Epidermal melanocyte (primary cell): ENCODE results near the gene CD44.
"Not testable (repeated sequence)": the region's sequence is repeated elsewhere in the genome, so short reads cannot be mapped to it uniquely, and the experiment has no call there.

Source experiments
- DNase-seq: peaks from one replicate; pipeline ENCODE4 v3.0.0; 2011; ENCODE audit warnings: low spot score; ENCODE audit not compliant: insufficient read length

Gene CD44

DNA sequence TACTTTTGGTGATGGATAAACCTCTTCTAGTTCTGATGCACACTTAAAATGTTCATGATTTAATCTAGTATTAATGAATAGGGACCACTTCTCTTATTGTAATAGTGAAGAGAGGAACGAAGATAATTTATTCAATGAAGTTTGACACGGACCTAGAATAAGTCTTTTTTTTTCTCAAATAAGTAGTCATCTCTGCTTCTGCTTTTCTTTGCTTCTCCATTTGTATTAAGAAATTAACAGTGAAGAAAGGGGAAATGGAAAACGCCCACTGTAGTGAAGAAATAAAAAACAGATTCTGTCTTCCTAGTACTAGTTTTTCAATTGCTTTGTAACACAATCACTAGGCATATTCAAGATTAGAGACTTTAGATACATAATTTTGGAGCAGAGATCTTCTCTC, 73.0 kb downstream of the CD44 start:
- no peak for DNase-seq

DNA sequence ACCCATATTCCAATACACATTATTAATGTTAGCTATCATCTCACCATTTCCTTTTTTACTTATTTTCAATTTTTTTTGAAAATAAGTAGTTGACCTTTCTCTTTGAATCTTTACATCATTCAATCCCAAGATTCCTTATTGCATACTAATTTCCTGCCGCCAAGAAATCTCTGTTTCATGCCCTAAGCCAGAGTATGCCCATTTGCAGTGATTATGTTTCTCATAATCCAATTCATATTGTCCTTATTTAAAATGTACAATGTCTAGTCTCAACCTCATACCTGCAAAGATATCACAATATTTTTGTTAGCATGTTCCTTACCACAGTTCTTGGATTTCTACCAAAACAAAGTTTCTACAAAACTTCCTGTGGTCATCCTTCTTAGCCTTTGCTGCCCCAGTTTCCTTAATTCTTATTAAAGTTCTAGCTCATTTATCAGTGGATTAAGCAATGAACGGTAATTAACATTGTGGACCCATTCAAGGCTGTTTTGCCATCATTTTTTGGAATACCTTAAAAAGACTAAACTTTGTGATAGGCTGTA, 75.3 kb downstream of the CD44 start:
- no peak for DNase-seq

DNA sequence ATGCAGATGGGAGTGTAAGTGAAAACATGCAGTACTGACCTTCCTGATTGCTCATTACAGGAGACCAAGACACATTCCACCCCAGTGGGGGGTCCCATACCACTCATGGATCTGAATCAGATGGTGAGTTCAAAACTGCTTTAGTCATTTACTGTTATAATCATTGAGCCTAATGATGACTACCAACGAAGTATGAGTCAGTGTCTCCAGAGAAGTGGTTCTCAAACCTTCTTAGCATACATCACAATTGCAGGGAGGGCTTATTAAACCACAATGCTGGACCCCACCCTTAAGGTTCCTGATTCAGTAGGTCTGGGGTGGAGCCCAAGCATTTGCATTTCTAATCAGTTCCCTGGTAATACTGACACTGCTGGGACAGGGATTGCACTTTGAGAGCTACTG, 75.8 kb downstream of the CD44 start:
- DNase-seq, result no peak

DNA sequence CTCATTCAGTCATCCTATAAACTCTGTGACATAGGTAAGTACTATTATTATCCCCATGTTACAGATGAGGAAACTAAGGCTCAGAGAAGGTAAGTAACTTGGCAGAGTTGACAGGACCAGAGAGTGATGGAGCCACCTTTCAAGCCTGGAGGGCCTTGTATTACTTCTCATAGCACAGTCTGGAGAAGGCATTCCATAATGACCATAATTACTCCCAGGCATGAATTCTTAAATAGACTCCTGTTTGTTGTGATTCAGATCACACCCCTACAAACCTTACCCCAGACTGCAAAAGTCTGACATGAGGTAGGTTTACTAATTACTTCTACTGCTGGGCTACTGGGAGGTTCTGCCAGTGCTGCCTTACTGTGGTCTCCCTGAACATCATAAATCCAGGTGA, 77.0 kb downstream of the CD44 start:
- no peak for DNase-seq

DNA sequence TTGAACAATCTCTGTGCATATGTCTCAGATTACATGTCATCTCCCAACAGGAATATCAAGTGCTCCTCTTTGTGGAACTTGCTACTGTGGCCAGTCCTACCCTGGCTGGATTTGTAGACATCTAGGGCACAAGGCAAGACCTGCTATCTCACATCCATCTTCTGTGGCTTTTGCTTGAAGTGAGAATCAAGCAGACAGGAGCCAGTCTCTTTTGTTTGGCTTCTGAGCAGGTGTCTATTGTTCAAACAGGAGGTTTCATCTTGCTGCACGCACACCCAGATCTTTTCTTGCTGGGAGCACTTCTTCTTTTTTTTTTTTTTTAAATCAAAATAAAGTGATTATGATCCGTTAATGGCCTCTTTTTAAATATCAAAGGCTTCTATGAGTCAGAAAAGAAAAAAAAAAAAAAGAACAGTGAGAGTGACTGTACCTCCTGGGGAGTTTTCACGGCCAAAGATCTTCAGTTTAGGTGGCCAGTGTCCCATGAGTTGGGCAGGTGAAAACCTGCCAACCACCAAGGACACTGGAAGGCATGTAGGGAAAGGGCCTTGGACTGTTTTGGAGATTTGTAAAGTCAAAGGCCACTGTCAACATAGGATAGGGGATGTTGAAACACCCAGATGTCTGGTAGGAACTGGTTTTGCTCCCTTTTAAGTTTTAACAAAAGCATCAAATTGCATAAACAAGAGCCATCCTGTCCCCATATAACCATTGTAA, 78.1 kb downstream of the CD44 start:
- DNase-seq, result no peak

DNA sequence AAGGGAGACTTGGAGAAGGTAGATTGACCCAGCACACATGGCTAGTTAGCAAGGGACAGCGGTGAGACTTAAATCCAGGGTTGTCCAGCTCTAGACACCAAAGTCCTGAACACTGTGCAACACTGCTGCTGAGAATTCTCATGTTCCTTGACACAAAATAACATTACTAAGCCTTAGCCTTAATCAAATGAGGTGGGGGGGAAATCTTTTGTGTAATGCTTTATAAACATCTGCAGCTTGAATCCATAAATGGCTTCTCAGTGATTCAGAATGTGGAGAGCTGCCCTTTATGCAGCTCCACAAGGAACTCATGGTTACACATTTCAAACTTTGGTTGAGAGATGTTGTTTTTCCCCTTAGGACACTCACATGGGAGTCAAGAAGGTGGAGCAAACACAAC, 80.0 kb downstream of the CD44 start:
- no peak for DNase-seq

DNA sequence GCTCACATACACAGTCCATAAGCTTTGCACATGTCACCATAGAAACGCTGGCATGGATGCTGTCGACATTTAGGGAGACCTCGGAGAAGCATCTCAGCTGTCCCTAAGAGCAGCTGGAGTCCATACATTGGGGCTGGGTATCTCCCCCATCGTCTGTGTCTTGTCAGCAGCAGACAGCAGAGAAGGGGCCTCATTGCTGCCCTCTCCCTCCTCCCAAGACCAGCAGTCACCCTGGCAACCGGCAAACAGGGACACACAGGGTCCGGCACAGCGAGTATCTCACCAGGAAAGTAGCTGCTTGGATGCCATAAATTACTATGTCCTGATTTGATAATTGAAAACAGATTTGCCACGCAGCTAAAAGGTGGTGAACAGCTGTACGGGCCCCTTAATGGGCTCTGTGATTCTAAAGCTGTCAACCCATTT, 84.4 kb downstream of the CD44 start:
- DNase-seq, result no peak

DNA sequence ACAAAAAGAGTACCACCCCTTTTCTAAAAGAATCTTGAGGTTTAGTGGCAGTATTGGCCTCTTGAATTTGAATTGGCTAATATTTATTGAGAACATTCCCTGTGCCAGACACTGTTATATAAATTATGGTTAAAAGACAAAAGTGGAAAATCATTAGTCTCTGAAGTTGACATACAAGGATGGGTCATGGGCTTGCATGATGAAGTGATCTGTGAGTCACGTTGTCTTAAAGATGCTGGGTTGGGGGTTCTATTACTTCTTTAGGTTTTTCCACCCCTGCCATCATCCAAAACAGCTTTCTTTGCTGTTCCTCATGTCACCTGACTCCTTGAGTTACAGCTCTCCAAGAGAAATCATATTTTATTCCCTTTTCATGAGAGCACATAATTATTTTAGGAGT, 85.0 kb downstream of the CD44 start:
- DNase-seq, result no peak

DNA sequence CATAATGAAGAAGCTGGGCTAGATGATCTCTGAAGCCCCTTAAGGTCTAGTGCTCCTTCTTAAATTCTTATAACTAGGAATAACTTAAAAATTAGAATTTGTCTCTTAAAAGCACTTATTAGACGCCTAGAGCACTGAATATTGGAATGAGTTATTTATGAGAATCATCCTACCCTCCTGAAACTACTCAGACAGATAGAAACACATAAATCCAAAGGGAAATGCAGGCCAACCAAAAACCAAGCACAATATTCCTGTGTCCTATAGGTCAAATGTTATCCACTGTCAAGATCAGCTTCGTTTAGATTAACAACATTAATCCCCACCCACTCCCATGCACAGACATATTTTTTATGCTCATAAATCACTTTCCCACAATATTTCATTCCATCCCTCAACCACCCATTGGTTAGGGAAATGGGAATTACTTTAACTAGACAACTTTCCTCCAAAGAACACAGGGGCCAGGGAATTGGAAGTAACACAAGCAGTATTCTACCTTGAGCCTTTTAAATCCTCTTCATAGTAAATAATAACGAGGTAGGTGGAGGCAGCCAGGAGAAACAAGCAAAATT, 87.1 kb downstream of the CD44 start:
- no peak for DNase-seq

DNA sequence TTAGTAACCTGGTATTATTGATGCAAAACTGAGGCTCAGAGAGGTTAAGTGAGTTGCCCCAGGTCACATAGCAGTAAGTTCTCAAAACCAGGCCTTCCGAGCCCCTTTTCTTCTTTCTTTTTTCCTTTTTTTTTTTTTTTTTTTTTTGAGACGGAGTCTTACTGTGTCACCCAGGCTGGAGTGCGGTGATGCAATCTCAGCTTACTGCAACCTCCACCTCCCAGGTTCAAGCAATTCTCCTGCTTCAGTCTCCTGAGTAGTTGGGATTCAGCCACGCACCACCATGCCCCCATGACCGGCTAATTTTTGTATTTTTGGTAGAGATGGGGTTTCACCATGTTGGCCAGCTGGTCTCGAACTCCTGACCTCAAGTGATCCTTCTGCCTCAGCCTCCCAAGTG, 87.8 kb downstream of the CD44 start:
- not testable (repeated sequence) for DNase-seq

DNA sequence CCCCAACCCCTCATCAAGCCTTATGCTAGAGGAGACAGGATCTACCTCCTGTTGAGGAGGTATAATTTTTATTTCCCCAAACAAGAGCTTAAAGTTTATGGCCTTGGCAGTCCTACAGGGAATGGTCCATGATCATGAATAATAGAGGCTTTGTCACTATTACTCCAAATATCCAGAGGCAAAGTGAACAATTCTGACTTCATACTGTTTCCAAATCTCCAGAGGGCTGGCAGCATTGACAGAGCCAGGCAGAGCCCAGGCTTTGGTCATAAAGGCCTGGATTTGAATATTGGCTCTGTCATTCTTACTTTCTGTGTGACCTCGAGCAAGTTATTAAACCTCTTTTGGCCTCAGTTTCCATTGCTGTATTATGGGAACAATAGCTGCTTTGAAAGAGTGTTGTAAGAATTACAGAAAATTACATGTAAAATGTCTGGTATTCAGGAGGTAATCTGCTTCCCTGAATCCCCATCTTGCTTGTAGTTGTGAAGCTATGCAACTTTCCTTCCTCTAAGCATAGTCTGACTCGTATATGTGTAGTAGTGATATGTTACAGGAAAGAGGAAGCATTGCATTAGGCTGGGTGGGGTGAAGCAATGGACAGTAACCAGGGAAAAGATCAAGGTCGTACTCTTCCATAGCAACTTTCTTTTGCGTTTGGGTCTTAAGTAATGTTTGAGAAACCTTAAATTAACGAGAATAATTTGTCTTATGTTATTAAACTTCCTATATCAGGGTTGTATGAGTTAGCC, 88.8 kb downstream of the CD44 start:
- no peak for DNase-seq

DNA sequence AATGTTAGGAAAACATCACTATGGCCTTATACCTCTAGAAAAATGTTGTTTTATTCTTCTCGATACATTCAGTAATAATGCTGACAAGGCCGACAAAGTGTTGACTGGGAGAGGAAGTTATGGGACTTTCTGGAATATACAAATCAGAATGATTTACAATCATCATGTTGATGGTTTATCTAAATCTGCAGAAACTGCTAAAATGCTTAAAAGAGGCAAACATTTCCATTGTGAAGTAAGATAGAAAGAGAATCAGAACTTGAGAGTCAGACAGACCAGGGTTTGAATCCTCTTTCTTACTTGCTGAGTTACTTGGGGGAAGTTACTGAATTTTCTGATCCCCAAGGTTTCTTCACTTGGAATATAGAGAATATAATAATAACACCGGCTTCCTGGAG, 89.4 kb downstream of the CD44 start:
- no peak for DNase-seq

DNA sequence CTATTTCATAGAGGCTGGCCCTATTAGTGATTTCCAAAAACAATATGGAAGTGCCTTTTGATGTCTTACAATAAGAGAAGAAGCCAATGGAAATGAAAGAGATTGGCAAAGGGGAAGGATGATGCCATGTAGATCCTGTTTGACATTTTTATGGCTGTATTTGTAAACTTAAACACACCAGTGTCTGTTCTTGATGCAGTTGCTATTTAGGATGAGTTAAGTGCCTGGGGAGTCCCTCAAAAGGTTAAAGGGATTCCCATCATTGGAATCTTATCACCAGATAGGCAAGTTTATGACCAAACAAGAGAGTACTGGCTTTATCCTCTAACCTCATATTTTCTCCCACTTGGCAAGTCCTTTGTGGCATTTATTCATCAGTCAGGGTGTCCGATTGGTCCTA, 91.4 kb downstream of the CD44 start:
- DNase-seq, result no peak

DNA sequence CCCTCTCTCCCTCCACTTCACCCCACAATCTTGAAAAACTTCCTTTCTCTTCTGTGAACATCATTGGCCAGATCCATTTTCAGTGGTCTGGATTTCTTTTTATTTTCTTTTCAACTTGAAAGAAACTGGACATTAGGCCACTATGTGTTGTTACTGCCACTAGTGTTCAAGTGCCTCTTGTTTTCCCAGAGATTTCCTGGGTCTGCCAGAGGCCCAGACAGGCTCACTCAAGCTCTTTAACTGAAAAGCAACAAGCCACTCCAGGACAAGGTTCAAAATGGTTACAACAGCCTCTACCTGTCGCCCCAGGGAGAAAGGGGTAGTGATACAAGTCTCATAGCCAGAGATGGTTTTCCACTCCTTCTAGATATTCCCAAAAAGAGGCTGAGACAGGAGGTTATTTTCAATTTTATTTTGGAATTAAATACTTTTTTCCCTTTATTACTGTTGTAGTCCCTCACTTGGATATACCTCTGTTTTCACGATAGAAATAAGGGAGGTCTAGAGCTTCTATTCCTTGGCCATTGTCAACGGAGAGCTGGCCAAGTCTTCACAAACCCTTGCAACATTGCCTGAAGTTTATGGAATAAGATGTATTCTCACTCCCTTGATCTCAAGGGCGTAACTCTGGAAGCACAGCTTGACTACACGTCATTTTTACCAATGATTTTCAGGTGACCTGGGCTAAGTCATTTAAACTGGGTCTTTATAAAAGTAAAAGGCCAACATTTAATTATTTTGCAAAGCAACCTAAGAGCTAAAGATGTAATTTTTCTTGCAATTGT, 92.3 kb downstream of the CD44 start:
- no peak for DNase-seq

DNA sequence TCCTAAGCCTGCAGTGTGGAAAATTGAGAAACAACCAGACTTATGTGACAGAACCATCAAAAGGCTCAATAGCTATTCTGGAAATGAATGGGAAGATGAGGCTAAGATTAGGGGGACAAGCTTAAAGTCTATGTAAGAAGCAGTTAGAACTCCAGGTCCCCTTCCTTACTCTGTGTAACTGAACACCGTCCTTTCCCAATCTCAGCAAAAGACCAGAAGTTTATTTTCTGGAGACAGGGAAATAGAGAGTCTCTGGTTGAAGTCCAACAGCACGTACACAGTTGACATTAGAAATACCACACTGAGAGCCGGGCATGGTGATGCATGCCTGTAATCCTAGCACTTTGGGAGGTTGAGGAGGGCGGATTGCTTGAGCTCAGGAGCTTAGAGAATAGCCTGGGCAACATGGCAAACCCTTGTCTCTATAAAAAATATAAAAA, 93.9 kb downstream of the CD44 start:
- DNase-seq, result no peak

DNA sequence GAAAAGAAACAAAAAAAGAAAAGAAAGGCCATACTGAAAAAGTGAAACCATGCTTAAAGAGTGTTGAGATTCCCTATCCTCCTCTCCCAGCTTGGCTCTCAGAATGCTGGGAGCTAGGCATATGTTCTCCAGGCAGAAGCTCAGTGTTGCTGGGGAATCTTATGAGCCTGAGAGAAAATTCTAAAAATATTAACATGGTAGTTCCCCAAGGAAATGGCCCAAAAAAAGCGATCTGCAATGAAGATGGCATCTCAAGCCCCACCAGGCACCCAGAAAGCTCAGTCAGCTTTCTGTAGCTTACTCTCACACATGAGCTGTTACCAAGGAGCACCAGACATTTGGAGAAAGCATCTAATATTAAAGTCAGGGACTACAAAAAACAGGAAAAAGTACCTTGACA, 94.5 kb downstream of the CD44 start:
- no peak for DNase-seq

DNA sequence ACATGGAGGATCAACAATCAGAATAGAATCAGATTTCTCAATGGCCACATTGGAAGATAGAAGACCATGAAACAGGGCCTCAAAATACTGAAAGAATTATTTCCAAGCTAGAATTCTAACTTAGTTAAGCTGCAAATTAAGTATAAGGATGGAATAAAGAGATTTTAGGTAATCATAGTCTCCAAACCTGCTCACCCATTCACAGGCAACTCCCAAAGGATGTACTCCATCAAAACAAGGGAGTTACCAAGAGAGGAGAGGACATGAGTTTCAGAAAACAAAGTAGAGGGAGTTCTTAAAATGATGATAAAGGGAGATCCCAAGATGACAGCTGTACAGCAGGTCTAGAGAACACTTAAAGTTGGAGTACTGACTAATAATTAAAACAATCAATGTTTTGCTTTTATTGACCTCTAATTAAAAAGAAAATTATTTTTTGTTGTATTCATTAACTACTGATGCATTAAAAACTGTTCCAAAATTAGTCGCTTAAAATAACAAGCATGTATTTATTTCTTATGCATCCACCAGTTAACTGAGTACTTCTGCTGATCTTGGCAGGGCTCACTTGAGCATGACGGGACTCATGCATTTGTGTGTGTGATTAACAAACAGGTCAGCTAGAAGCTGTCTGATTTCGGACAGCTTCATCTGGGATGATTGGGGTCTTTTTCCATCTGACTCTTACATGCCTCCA, 95.6 kb downstream of the CD44 start:
- no peak for DNase-seq

DNA sequence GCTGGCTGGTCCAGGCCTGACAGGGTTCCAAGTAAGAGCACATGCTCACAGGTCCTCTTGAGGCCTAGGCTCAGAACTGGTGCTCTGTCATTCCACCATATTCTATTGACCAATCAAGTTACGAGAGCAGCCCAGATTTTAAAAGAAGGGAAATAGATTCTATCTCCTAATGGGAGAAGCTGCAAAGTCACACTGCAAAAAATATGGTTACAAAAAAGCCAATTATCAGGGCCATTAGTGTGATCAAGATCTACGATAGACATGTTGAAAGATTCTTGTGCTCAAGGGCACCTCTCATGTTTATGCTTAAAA, 96.1 kb downstream of the CD44 start:
- DNase-seq, result no peak

DNA sequence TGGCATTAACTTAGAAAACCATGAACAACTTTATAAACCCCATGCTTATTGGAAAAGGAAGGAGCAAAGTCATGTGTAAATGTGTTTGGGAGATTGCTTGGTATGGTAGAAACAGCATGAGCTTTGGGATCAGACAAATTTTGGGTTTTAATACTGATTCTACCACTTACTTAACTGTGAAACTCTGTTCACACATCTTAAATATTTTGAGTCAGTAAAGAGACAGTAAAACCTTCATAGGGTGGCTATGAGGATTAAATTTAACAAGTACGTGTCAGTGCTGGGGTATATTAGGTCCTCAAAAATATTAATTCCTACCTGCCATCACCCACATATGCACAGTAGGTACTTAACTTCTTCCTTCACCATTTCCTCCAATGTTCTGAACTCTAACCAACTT, 96.5 kb downstream of the CD44 start:
- no peak for DNase-seq

DNA sequence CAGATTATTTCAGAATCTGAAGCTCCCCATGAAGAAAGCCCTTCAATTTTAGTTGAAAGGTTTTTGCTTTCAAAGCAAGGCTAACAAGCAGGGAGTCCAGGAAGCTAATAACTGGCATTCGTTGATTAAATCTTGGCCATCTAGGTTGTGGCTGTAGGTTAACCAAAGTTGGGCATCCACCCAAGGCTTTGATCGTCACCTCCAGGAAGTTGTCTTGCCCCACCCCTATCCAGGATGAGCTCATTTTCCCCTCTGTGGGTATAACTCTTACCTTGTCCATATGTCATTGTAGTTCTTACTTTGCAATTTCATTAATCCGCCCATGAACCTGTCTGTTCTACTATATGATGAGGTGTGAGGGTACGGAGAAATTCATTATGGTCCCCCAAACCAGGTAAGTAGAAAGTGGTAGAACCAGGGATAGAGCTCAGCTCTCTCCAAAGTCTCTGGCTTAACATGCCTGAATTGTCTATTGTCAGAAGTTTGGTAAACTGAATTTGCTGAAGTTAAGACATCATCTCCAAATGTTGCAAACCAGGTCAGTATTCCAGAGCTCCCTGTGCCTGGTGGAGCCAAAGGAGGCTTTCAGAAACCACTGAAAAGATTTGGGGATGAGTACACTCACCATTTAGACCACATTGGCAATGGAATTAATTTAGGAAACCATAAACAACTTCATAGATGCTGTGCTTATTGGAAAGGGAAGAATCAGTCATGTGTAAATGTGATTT, 97.1 kb downstream of the CD44 start:
- no peak for DNase-seq

DNA sequence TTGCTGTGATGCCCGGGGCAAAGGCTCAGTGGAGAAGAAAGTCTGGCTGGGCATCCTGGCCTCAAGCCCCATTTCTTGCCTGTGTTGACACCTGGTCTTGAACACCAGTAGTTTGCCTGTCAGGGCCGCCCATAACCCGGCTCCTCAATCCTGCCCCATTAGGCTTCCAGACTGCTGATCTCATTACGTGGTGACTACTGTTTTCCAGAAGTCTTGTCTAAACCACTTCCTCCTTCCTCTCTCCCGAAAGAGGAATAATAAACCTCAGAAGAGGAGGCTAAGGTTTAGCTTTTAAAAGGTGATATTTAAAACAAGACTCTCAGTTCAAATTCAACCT, 97.7 kb downstream of the CD44 start:
- DNase-seq, result no peak
